Esophagus muscularis mucosa (tissue), 3 donors: ENCODE results near the gene HAO2.

Source experiments
- CTCF ChIP-seq, 3 experiments: fragments of 200-600 bp in 2 of 3; fragments of 450-650 bp in 1 of 3; sonication (generic) in 2 of 3; IDR thresholded peaks; one replicate each; pipeline ENCODE4 v1.5.1; 2017 to 2019; ENCODE audit warnings: antibody characterized with exemption in 3 of 3, mild to moderate bottlenecking in 2 of 3, moderate library complexity in 1 of 3
- POLR2A ChIP-seq: fragments of 450-650 bp; IDR thresholded peaks from one replicate; pipeline ENCODE4 v1.6.1; 2017; ENCODE audit warnings: antibody characterized with exemption, moderate library complexity, mild to moderate bottlenecking, low read depth

GRCh38 chr1:119347858-119348257 is 20.7 kb upstream of the HAO2 start:
- TF ChIP-seq POLR2A (no peak), CTCF (IDR thresholded peaks at IDR 0.05) (no peak)
